Measurements from ENCODE around the gene MRPL49. TPM values are rescaled to one million over a fixed set of nuclear protein-coding genes. Genes with fewer than 3 reads are reported as not detected.

The MRPL49 gene
- total and polyA plus RNA-seq, 2 donors (not counting 3 experiments of a cell fraction or from before 2014, with no cell fraction given): 49.7 to 90.4 TPM

DNA sequence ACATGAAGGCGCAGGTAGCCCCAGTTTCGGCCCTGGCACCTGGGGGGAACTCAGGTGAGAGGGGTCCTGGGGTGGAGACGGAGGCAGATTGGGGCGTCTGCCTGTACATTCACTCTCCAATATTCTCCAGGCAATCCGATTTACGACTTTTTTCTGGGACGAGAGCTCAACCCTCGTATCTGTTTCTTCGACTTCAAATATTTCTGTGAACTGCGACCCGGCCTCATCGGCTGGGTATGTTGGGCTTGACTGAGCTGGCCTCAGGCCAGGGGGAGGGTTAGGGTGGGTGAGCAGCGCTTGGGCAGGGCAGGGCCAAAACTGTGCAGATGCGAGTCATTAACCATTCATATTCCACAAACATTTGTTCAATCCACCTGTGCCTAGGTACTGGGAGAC is 8.8 kb upstream of the MRPL49 start:
- CTCF ChIA-PET: interaction anchor here (1.2 to 3.7 kb wide), 7 partner anchors 8 to 68 kb away, joined by 4 to 56 read pairs (median 16); partner anchors contain the start of genes CAPN1, FAU, MRPL49 and SYVN1
- Histone ChIP-seq H3K4me3 (replicated peaks in 1 of 3; ENCODE audit: insufficient read depth in 1 of 3, low read depth in 1 of 3, low read length in 3 of 3) (peak overlapping the region in 1 of 3 experiments; percentile 51), H3K4me1 (ENCODE audit: control insufficient read depth, extremely low read depth, insufficient read depth, low read length) (peaks cover 17% of the 10 kb centered on the region), H3K9me3 (replicated peaks; ENCODE audit: control insufficient read depth, insufficient read depth, low read length) (no peaks in the 10 kb centered on the region), H3K79me2 (ENCODE audit: control insufficient read depth, insufficient read depth, low read length) (peaks cover 6% of the 10 kb centered on the region), H3K4me2 (ENCODE audit: insufficient read depth, low read length) (peak overlapping the region; percentile 43), H3K36me3 (ENCODE audit: control insufficient read depth in 2 of 2, extremely low read depth in 1 of 2, insufficient read depth in 2 of 2, low read length in 2 of 2) (peaks cover 0 to 13% of the 10 kb centered on the region in 2 experiments), H2AFZ (ENCODE audit: low read depth, low read length) (no peak overlapping the region), H3K9ac (replicated peaks; ENCODE audit: extremely low read depth, insufficient read depth, low read length) (no peak overlapping the region), H3K27me3 (ENCODE audit: control insufficient read depth in 2 of 2, insufficient read depth in 2 of 2, low read length in 2 of 2) (no peaks in the 10 kb centered on the region), H4K20me1 (replicated peaks; ENCODE audit: control insufficient read depth, extremely low read depth, insufficient read depth, low read length) (no peaks in the 10 kb centered on the region), H3K27ac (ENCODE audit: insufficient read depth, low read depth, low read length) (no peak overlapping the region), H3K9me1 (replicated peaks; ENCODE audit: control insufficient read depth, extremely low read depth, insufficient read depth, low read length) (no peaks in the 10 kb centered on the region)
- intact Hi-C loops (cut with micrococcal nuclease) (loop anchor here (5.0 kb wide), 1 partner anchor 196 kb away; the partner anchor contains the start of gene ATG2A), dilution Hi-C loops (cut with MboI; ENCODE audit: extremely low pct_ligation_motif_present, low sequenced_read_pairs) (no loop called here)
- no peak for FAIRE-seq
- no peak for DNase-seq (ENCODE audit: low read depth, low spot score)
- no TSS peak for BruUV-seq (replicated peaks)
- POLR2A ChIA-PET: no interaction called here
- TF ChIP-seq POLR2AphosphoS5 (IDR thresholded peaks at IDR 0.05; ENCODE audit: insufficient read depth, low read depth, low read length): no peak
- TF ChIP-seq, protein P1, sequence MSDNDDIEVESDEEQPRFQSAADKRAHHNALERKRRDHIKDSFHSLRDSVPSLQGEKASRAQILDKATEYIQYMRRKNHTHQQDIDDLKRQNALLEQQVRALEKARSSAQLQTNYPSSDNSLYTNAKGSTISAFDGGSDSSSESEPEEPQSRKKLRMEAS (IDR thresholded peaks at IDR 0.05; ENCODE audit: insufficient read depth, insufficient read length): no peak
- no peak for TF ChIP-seq GATA2 (IDR thresholded peaks at IDR 0.05; ENCODE audit: insufficient read depth, insufficient read length, low read depth, low read length)
- no peak for TF ChIP-seq MYC (IDR thresholded peaks at IDR 0.05; ENCODE audit: low read depth, low read length)
- TF ChIP-seq POLR2A (IDR thresholded peaks at IDR 0.05; ENCODE audit: low read depth, low read length): no peak
- TF ChIP-seq, protein P2, sequence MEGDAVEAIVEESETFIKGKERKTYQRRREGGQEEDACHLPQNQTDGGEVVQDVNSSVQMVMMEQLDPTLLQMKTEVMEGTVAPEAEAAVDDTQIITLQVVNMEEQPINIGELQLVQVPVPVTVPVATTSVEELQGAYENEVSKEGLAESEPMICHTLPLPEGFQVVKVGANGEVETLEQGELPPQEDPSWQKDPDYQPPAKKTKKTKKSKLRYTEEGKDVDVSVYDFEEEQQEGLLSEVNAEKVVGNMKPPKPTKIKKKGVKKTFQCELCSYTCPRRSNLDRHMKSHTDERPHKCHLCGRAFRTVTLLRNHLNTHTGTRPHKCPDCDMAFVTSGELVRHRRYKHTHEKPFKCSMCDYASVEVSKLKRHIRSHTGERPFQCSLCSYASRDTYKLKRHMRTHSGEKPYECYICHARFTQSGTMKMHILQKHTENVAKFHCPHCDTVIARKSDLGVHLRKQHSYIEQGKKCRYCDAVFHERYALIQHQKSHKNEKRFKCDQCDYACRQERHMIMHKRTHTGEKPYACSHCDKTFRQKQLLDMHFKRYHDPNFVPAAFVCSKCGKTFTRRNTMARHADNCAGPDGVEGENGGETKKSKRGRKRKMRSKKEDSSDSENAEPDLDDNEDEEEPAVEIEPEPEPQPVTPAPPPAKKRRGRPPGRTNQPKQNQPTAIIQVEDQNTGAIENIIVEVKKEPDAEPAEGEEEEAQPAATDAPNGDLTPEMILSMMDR (IDR thresholded peaks at IDR 0.05; ENCODE audit: extremely low read depth in 1 of 2, insufficient read depth in 1 of 2, low read depth in 1 of 2, low read length in 2 of 2): no peak
- TF ChIP-seq EZH2 (IDR thresholded peaks at IDR 0.05; ENCODE audit: borderline replicate concordance, low read depth, low read length, severe bottlenecking): no peak
- no peak for TF ChIP-seq FOS (IDR thresholded peaks at IDR 0.05; ENCODE audit: borderline replicate concordance, insufficient read depth, low read length)
- TF ChIP-seq JUN (IDR thresholded peaks at IDR 0.05; ENCODE audit: borderline replicate concordance, insufficient read depth, insufficient read length, low read depth): no peak
